Measurements from ENCODE around the gene LRRTM4.

DNA sequence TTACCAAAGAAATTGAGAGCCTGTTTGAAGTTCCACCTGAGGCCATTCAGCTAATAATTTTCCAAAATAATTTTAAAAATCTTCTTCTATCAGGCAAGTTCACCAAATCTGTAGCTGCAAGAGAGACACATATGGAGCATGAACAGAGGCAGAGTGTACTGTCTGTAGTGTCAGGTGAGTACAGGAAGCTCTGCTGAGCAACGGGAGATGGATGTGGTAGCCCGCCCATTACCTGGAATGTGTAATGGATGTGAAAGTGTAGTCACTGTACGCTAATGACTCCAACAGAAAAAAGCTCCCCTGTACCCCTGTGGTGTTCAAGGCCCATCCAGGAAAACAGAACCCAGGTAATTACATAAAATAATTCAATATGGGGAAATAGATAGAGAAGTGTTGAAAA, 311.5 kb downstream of the LRRTM4 start:
- TF ChIP-seq POLR2A (IDR thresholded peaks at IDR 0.05): no peak
- TF ChIP-seq, protein P1, sequence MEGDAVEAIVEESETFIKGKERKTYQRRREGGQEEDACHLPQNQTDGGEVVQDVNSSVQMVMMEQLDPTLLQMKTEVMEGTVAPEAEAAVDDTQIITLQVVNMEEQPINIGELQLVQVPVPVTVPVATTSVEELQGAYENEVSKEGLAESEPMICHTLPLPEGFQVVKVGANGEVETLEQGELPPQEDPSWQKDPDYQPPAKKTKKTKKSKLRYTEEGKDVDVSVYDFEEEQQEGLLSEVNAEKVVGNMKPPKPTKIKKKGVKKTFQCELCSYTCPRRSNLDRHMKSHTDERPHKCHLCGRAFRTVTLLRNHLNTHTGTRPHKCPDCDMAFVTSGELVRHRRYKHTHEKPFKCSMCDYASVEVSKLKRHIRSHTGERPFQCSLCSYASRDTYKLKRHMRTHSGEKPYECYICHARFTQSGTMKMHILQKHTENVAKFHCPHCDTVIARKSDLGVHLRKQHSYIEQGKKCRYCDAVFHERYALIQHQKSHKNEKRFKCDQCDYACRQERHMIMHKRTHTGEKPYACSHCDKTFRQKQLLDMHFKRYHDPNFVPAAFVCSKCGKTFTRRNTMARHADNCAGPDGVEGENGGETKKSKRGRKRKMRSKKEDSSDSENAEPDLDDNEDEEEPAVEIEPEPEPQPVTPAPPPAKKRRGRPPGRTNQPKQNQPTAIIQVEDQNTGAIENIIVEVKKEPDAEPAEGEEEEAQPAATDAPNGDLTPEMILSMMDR (IDR thresholded peaks at IDR 0.05): no peak
- no peak for TF ChIP-seq POLR2AphosphoS5 (IDR thresholded peaks at IDR 0.05; ENCODE audit: insufficient read depth in 1 of 2, low read depth in 1 of 2)

Measured in vagina (tissue), 2 donors.